RWPE1 (cell line): ENCODE measurements around the gene MKS1.
A peak's percentile ranks its signal among the peaks of the same experiment; 100 is the strongest.

Experiments used
- CTCF ChIA-PET: fragments of 350-600 bp; sonication (Branson Sonifier 250); formaldehyde crosslinking; extraction: SDS; loops from one replicate; lab custom pipeline; 2021; lab: Yijun Ruan, JAX
- POLR2A ChIA-PET: fragments of 400-600 bp; formaldehyde crosslinking; extraction: SDS; loops from one replicate; lab custom pipeline; 2020; ENCODE audit warnings: antibody characterized with exemption; ENCODE audit not compliant: low non-redundant PET; lab: Yijun Ruan, JAX
- DNase-seq: peaks from one replicate; pipeline ENCODE4 v3.0.0; 2012; ENCODE audit warnings: low spot score
- H3K27ac ChIP-seq: fragments of 450-650 bp; 2 replicates; pipeline ENCODE4 v1.5.1; 2017
- TF ChIP-seq, protein P1 (sequence below): fragments of 450-650 bp; conservative IDR thresholded peaks from 2 replicates; pipeline ENCODE4 v1.5.1; 2017; ENCODE audit warnings: low read depth, mild to moderate bottlenecking

Gene MKS1

DNA sequence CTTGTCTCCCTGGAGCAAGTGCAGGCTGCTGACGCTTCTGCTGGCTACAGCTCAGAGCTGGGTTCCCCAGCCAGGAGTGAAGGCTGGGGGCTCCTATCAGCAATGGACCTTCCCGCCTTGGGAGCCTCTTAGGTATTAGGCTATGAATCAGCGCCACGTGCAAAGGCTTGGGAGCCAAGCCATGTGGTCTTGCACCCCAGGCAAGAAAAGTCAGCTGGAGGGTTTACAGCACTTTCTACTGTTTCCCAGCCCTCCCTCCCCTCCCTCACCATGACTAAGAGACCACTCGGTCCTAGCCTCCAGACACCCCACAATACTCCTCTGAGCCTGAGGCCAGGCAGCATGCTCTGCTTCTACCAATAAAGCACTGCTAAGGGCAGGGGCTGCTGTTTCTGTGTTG, 14.3 kb downstream of the MKS1 start:
- POLR2A ChIA-PET = no interaction called here
- TF ChIP-seq, protein P1, sequence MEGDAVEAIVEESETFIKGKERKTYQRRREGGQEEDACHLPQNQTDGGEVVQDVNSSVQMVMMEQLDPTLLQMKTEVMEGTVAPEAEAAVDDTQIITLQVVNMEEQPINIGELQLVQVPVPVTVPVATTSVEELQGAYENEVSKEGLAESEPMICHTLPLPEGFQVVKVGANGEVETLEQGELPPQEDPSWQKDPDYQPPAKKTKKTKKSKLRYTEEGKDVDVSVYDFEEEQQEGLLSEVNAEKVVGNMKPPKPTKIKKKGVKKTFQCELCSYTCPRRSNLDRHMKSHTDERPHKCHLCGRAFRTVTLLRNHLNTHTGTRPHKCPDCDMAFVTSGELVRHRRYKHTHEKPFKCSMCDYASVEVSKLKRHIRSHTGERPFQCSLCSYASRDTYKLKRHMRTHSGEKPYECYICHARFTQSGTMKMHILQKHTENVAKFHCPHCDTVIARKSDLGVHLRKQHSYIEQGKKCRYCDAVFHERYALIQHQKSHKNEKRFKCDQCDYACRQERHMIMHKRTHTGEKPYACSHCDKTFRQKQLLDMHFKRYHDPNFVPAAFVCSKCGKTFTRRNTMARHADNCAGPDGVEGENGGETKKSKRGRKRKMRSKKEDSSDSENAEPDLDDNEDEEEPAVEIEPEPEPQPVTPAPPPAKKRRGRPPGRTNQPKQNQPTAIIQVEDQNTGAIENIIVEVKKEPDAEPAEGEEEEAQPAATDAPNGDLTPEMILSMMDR = no peak
- CTCF ChIA-PET = interaction anchor here (0.5 to 0.9 kb wide), 2 partner anchors 45 to 83 kb away, joined by 3 read pairs; no protein-coding TSS in a partner anchor
- no peak overlapping the region for H3K27ac ChIP-seq
- no peak for DNase-seq

DNA sequence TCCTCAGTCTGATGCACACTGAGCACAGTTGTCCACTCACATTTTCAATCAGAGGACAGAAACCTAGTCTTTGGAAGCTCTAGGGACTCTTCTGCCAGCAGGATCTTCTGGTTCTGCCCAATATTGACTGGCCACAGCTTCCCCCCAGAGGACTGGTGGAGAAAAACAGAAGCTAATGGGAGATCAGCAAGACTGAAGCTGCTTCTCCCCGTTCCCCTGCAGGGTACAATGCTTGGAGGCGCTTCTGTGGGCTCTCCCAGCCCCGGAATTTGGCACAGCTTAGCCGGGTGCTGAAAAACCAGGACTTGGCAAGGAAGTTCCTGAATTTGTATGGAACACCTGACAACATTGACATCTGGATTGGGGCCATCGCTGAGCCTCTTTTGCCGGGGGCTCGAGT, 16.2 kb downstream of the MKS1 start:
- CTCF ChIA-PET = no interaction called here
- H3K27ac ChIP-seq = no peak overlapping the region
- TF ChIP-seq, protein P1 = no peak
- no peak for DNase-seq
- POLR2A ChIA-PET = no interaction called here

DNA sequence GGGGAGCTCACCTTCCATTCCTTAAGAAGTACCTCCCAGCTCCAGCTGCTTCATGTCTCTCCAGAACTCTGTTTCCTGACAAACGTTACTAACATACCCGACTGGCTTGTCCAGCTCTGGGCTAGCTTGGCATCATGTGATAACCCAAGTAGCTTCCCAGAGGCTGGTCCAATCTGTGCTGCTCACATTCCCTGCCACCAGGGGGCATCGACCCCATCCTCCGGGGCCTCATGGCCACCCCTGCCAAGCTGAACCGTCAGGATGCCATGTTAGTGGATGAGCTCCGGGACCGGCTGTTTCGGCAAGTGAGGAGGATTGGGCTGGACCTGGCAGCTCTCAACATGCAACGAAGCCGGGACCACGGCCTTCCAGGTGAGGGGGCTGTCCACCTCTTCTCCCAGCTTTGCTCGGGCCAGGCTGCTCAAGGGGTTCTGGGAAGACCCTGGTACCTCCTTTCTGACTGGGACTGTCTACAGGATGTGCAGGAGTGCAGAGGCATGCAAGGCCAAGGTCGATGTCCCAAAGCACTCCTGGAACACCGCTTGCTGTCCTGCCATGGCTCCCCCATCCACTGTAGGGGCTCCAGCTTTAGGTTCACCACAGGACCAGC, 18.9 kb downstream of the MKS1 start:
- TF ChIP-seq, protein P1 = no peak; the same call in 1 of the 2 replicates
- H3K27ac ChIP-seq = no peak overlapping the region
- POLR2A ChIA-PET = no interaction called here

DNA sequence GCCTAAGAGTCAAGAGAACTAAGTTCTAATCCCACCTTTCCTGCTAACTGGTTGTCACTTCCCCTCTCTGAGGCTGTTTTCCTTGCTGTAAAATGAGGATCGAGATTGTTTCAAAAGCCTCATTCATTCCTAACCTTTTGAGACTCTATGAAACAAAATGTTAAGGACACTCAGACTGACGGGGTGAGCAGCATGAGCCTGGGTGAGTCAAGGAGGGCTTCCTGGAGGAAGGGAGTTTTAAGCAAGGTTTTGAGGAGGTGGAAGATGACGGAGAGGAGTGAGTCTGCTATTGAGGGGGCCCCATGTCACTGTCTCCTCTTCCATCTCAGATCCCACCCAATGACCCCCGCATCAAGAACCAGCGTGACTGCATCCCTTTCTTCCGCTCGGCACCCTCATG, 22.4 kb downstream of the MKS1 start:
- no peak overlapping the region for H3K27ac ChIP-seq
- TF ChIP-seq, protein P1 = no peak
- POLR2A ChIA-PET = no interaction called here
- CTCF ChIA-PET = no interaction called here
- no peak for DNase-seq

More for the DNA sequence above, 18.9 kb downstream of the MKS1 start:
- DNase-seq = peak; percentile 33
- CTCF ChIA-PET = interaction anchor here (0.7 to 1.3 kb wide), 3 partner anchors 16 to 1039 kb away, joined by 3 to 4 read pairs (median 4); no protein-coding TSS in a partner anchor

DNA sequence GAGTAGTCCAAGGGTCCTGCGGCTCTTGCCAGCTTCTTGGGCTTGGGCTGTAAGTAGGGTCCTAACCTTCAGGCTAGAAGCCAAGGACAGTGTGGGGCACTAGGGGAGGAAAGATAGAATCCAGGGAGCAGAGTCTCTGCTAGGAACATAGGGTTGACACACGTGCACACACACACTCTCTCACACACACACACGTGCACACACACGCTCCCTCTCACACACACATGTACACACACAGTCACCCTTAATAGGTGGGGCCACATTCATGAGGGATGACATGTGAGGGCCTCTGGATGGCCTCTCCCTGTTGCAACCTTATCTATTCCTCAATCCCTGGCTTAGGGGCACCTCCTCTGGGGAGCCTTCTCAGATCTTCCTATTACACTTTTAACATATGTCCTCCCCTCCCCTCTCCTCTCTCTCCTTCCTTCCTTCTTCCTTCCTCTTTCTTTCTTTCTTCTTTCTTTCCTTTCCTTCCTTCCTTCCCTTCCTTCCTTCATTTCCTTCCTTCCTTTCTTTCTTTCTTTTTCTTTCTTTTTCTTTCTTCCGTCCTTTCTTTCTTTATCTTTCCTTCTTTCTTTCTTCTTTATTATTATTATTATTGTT, 23.4 kb downstream of the MKS1 start:
- ChIA-PET POLR2A (no interaction called here), CTCF (interaction anchor here (0.7 kb wide), 1 partner anchor 144 kb away, joined by 3 read pairs; no protein-coding TSS in a partner anchor)
- H3K27ac ChIP-seq = no peak overlapping the region
- TF ChIP-seq, protein P1 = no peak
- DNase-seq = no peak

DNA sequence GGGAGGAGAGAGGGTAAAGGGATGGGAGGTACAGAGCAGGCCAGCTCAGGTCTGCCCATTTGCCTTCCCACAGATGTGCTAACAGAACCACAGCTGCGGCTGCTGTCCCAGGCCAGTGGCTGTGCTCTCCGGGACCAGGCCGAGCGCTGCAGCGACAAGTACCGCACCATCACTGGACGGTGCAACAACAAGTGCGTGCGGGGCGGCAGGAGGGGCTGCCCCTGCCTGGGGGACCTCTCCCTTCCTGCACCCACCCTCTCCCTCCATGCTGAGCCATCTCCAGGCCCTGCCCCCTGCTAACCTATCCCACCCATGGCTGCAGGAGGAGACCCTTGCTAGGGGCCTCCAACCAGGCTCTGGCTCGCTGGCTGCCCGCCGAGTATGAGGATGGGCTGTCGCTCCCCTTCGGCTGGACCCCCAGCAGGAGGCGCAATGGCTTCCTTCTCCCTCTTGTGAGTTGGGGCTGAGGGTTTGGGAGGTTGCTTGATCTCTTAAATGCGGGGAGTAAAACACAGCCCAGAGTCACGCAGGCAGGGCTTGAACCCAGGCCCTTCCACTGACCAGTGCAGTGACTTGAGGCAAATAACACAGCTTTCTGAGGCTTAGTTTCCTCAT, 25.3 kb downstream of the MKS1 start:
- H3K27ac ChIP-seq = no peak overlapping the region
- ChIA-PET CTCF (interaction anchor here (0.6 kb wide), 1 partner anchor 269 kb away, joined by 3 read pairs; no protein-coding TSS in a partner anchor), POLR2A (no interaction called here)
- TF ChIP-seq, protein P1 = no peak
- DNase-seq = no peak
